Measurements from ENCODE around the gene FREY1.

DNA sequence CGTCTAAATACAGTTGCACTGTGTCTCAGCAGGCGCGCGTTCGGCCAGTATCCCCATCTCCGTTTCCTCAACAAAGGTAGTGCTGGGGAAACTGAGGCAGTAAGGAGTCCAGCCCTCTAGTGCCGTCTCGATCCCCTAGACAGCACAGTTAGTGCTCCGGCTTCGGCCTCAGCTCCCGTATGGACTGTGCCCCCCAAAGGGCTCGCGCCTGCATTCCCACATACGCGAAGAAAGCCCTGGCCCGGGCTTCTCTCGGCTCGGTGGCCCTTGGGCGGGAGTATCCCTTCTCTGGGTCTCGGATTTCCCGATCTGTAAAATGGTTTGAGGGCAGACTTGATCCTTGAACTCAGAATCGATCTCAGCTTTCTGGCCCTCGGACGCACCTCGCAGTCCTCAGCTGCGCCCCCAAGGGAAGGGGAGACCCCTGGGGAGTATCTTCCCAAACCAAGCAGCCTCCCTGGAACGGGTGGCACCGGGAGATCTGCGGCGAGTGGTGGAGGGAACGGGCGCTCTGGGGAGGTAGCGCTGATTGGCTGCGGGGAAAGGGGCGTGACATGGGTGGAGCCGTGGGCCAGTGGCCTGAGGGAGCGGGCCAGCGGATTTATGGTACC lies 11.4 kb upstream of the FREY1 start:
- TF ChIP-seq, protein P1, sequence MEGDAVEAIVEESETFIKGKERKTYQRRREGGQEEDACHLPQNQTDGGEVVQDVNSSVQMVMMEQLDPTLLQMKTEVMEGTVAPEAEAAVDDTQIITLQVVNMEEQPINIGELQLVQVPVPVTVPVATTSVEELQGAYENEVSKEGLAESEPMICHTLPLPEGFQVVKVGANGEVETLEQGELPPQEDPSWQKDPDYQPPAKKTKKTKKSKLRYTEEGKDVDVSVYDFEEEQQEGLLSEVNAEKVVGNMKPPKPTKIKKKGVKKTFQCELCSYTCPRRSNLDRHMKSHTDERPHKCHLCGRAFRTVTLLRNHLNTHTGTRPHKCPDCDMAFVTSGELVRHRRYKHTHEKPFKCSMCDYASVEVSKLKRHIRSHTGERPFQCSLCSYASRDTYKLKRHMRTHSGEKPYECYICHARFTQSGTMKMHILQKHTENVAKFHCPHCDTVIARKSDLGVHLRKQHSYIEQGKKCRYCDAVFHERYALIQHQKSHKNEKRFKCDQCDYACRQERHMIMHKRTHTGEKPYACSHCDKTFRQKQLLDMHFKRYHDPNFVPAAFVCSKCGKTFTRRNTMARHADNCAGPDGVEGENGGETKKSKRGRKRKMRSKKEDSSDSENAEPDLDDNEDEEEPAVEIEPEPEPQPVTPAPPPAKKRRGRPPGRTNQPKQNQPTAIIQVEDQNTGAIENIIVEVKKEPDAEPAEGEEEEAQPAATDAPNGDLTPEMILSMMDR (IDR thresholded peaks at IDR 0.05; ENCODE audit: low read depth, low read length, poor library complexity, severe bottlenecking), result no peak
- no peak for TF ChIP-seq EZH2phosphoT487 (IDR thresholded peaks at IDR 0.05; ENCODE audit: borderline replicate concordance, low read length)

Measured in DOHH2 (cell line).